ENCODE results near the gene TUT4. TPM values are rescaled to one million over a fixed set of nuclear protein-coding genes. Genes with fewer than 3 reads are reported as not detected.

Gene TUT4
- total and polyA plus RNA-seq, 2 experiments from 2014 or later = 42.6 to 93.3 TPM

- H3K27me3 ChIP-seq = no peaks in the 10 kb centered on the region
- H3K36me3 ChIP-seq = peaks cover 6% of the 10 kb centered on the region
- no peak for TF ChIP-seq CTCF (IDR thresholded peaks at IDR 0.05; ENCODE audit: low read depth, low read length)
- H3K4me3 ChIP-seq = no peak overlapping the region
- H3K27ac ChIP-seq = no peak overlapping the region
- no peaks in the 10 kb centered on the region for H3K9me3 ChIP-seq (ENCODE audit: low read depth)
- no peak for DNase-seq (ENCODE audit: low read depth in 1 of 2, low spot score in 1 of 2)
- no peaks in the 10 kb centered on the region for H3K4me1 ChIP-seq (ENCODE audit: low read depth)
Measured at GRCh38 chr1:52469108-52469507, 83.8 kb downstream of the TUT4 start.

- no peak for DNase-seq (ENCODE audit: low read depth in 1 of 2, low spot score in 1 of 2)
- Histone ChIP-seq H3K4me3 (no peak overlapping the region), H3K4me1 (ENCODE audit: low read depth) (no peaks in the 10 kb centered on the region), H3K27me3 (no peaks in the 10 kb centered on the region), H3K9me3 (ENCODE audit: low read depth) (no peaks in the 10 kb centered on the region), H3K27ac (no peak overlapping the region), H3K36me3 (peaks cover 19% of the 10 kb centered on the region)
- TF ChIP-seq CTCF (IDR thresholded peaks at IDR 0.05; ENCODE audit: low read depth, low read length) = no peak
Measured at GRCh38 chr1:52463891-52464290, 89.0 kb downstream of the TUT4 start.

GRCh38 chr1:52461821-52462220 is 91.1 kb downstream of the TUT4 start:
- Histone ChIP-seq H3K27me3 (no peaks in the 10 kb centered on the region), H3K4me3 (no peak overlapping the region), H3K36me3 (peaks cover 28% of the 10 kb centered on the region), H3K9me3 (ENCODE audit: low read depth) (no peaks in the 10 kb centered on the region), H3K4me1 (ENCODE audit: low read depth) (no peaks in the 10 kb centered on the region), H3K27ac (no peak overlapping the region)
- TF ChIP-seq CTCF (IDR thresholded peaks at IDR 0.05; ENCODE audit: low read depth, low read length) = no peak
- no peak for DNase-seq (ENCODE audit: low read depth in 1 of 2, low spot score in 1 of 2)

GRCh38 chr1:52460694-52461093 is 92.2 kb downstream of the TUT4 start:
- H3K36me3 ChIP-seq = peaks cover 31% of the 10 kb centered on the region
- no peak overlapping the region for H3K4me3 ChIP-seq
- DNase-seq (ENCODE audit: low read depth in 1 of 2, low spot score in 1 of 2) = peak in 1 of 2 donors; percentile 15
- no peaks in the 10 kb centered on the region for H3K9me3 ChIP-seq (ENCODE audit: low read depth)
- no peak for TF ChIP-seq CTCF (IDR thresholded peaks at IDR 0.05; ENCODE audit: low read depth, low read length)
- no peak overlapping the region for H3K27ac ChIP-seq
- no peaks in the 10 kb centered on the region for H3K27me3 ChIP-seq
- H3K4me1 ChIP-seq (ENCODE audit: low read depth) = no peaks in the 10 kb centered on the region

- Histone ChIP-seq H3K4me1 (ENCODE audit: low read depth) (no peaks in the 10 kb centered on the region), H3K4me3 (no peak overlapping the region), H3K9me3 (ENCODE audit: low read depth) (no peaks in the 10 kb centered on the region), H3K27me3 (no peaks in the 10 kb centered on the region), H3K36me3 (peaks cover 22% of the 10 kb centered on the region), H3K27ac (no peak overlapping the region)
- DNase-seq (ENCODE audit: low read depth in 1 of 2, low spot score in 1 of 2) = no peak
- no peak for TF ChIP-seq CTCF (IDR thresholded peaks at IDR 0.05; ENCODE audit: low read depth, low read length)
Measured at GRCh38 chr1:52455686-52456085, 97.2 kb downstream of the TUT4 start.

- Histone ChIP-seq H3K4me1 (ENCODE audit: low read depth) (no peaks in the 10 kb centered on the region), H3K4me3 (no peak overlapping the region), H3K36me3 (peaks cover 21% of the 10 kb centered on the region), H3K27me3 (no peaks in the 10 kb centered on the region), H3K9me3 (ENCODE audit: low read depth) (no peaks in the 10 kb centered on the region), H3K27ac (no peak overlapping the region)
- DNase-seq (ENCODE audit: low read depth in 1 of 2, low spot score in 1 of 2) = no peak
- TF ChIP-seq CTCF (IDR thresholded peaks at IDR 0.05; ENCODE audit: low read depth, low read length) = no peak
Measured at GRCh38 chr1:52454779-52455178, 98.1 kb downstream of the TUT4 start.

Data from cardiac muscle cell (in vitro differentiated cells and primary cell).